ACHN (cell line): ENCODE data around the gene ANKRD33B.

ENCODE experiments used
- DNase-seq: peaks from one replicate; pipeline ENCODE4 v3.0.0-alpha.2; 2015
- in situ Hi-C: cut with HindIII; loops from 2 replicates; pipeline ENCODE4 v1.10.0; 2017; ENCODE audit warnings: low sequenced_read_pairs, low pct_ligation_motif_present, low pct_unique_long_range_greater_than_20kb

The ANKRD33B gene

GRCh38 chr5:10688651-10689171 lies 124.8 kb downstream of the ANKRD33B start:
- no peak for DNase-seq
- in situ Hi-C loops, result no loop called here

GRCh38 chr5:10689391-10690081 lies 125.7 kb downstream of the ANKRD33B start:
- in situ Hi-C loops, result no loop called here
- peak; percentile 50 for DNase-seq

GRCh38 chr5:10690460-10691440 lies 126.9 kb downstream of the ANKRD33B start:
- in situ Hi-C loops, result no loop called here
- peak; percentile 42 for DNase-seq

GRCh38 chr5:10691826-10692785 lies 128.2 kb downstream of the ANKRD33B start:
- in situ Hi-C loops, result no loop called here

GRCh38 chr5:10695055-10695649 lies 131.3 kb downstream of the ANKRD33B start:
- in situ Hi-C loops, result no loop called here
- DNase-seq, result peak; percentile 77

More at GRCh38 chr5:10691826-10692785, 128.2 kb downstream of the ANKRD33B start:
- peak; percentile 63 for DNase-seq

GRCh38 chr5:10695759-10696543 lies 132.1 kb downstream of the ANKRD33B start:
- in situ Hi-C loops, result no loop called here
- no peak for DNase-seq

GRCh38 chr5:10699281-10699874 lies 135.5 kb downstream of the ANKRD33B start:
- in situ Hi-C loops, result no loop called here
- no peak for DNase-seq

GRCh38 chr5:10699987-10700386 lies 136.1 kb downstream of the ANKRD33B start:
- DNase-seq, result no peak
- in situ Hi-C loops, result no loop called here

GRCh38 chr5:10700516-10700915 lies 136.6 kb downstream of the ANKRD33B start:
- in situ Hi-C loops, result no loop called here
- no peak for DNase-seq

- in situ Hi-C loops, result no loop called here
- DNase-seq, result peak; percentile 66
These were observed 137.7 kb downstream of the ANKRD33B start for GRCh38 chr5:10701567-10702039.

- in situ Hi-C loops, result no loop called here
- DNase-seq, result peak; percentile 98
These were observed 138.3 kb downstream of the ANKRD33B start for GRCh38 chr5:10702040-10702629.

GRCh38 chr5:10702911-10703491 lies 139.1 kb downstream of the ANKRD33B start:
- in situ Hi-C loops, result no loop called here
- DNase-seq, result peak; percentile 47

- in situ Hi-C loops, result no loop called here
- DNase-seq, result no peak
These were observed 139.8 kb downstream of the ANKRD33B start for GRCh38 chr5:10703676-10704075.

- peak; percentile 38 for DNase-seq
- in situ Hi-C loops, result no loop called here
These were observed 141.2 kb downstream of the ANKRD33B start for GRCh38 chr5:10704949-10705621.

- no peak for DNase-seq
- in situ Hi-C loops, result no loop called here
These were observed 141.9 kb downstream of the ANKRD33B start for GRCh38 chr5:10705747-10706146.

GRCh38 chr5:10706326-10706725 lies 142.5 kb downstream of the ANKRD33B start:
- in situ Hi-C loops, result no loop called here

More at GRCh38 chr5:10706326-10706725, 142.5 kb downstream of the ANKRD33B start:
- DNase-seq, result no peak
